Activated T-helper 2 cell treated with anti-CD3 and anti-CD28 coated beads, Interferon-gamma antibody, Interleukin-2, Interleukin-4, amounts not matched to agents 10 μg/mL and 5 μg/mL and 100 μg/mL, durations not matched to agents 14 hours and 24 hours and 36 hours (primary cell): Measurements from ENCODE around the gene SPX. TPM values are rescaled to one million over a fixed set of nuclear protein-coding genes. Genes with fewer than 3 reads are reported as not detected.

Source experiments
- DNase-seq: peaks from one replicate; pipeline ENCODE4 v3.0.0; 2021; ENCODE audit warnings: low spot score
- H3K27ac Mint-ChIP-seq: one replicate; pipeline ENCODE4 v1.8.0; 2021; ENCODE audit warnings: mixed read lengths
- H3K27me3 Mint-ChIP-seq: one replicate; pipeline ENCODE4 v1.8.0; 2021; ENCODE audit warnings: low read depth, mixed read lengths
- H3K36me3 Mint-ChIP-seq: one replicate; pipeline ENCODE4 v1.8.0; 2021; ENCODE audit warnings: low read depth, mixed read lengths
- H3K4me1 Mint-ChIP-seq: one replicate; pipeline ENCODE4 v1.8.0; 2021; ENCODE audit warnings: low read depth, mixed read lengths
- H3K4me3 Mint-ChIP-seq: one replicate; pipeline ENCODE4 v1.8.0; 2021; ENCODE audit warnings: low read depth, mild to moderate bottlenecking, moderate library complexity, mixed read lengths
- H3K9me3 Mint-ChIP-seq: one replicate; pipeline ENCODE4 v1.8.0; 2021; ENCODE audit warnings: mixed read lengths
- intact Hi-C: fragments of 100-400 bp; cut with micrococcal nuclease; formaldehyde crosslinking; loops from one replicate; pipeline ENCODE4 v1.15.1; 2023
- total RNA-seq: library from RNA; stranded (reverse); gene quantifications from 2 replicates; pipeline ENCODE4 v1.2.3, GENCODE V29; 2022

The SPX gene, protein sequence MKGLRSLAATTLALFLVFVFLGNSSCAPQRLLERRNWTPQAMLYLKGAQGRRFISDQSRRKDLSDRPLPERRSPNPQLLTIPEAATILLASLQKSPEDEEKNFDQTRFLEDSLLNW
- total RNA-seq, result 1.1 and 1.6 TPM in 2 replicates

DNA sequence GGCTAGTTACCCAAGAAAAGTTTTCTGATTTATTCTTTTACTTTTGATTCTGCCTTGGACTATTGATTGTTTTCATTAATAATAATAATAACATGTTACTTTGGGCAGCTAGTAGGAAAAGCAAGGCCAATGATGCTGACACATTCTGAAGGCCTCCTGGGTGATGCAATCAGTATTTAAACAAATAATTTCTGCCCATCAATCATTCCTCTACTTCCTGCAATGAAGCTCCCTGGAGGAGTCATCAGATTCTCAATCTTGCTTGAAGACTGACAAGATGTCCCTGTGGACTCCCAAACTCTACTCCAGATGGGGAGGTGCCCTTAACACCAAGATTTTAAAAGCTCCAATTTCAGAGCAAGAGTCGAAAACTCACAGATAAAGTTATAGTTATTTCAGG lies at the start of gene SPX:
Gene SPX (plus strand): TSS at position 244 of the 400 bp plus-strand sequence. CDS start 177 bp downstream, outside the sequence.
- DNase-seq, result no peak
- no peaks in the 10 kb centered on the region for H3K36me3 Mint-ChIP-seq
- peaks cover 25% of the 10 kb centered on the region for H3K27me3 Mint-ChIP-seq
- H3K9me3 Mint-ChIP-seq, result peaks cover 5% of the 10 kb centered on the region
- H3K4me3 Mint-ChIP-seq, result peak within 1 kb of the TSS; percentile 80
- peaks cover 8% of the 10 kb centered on the region for H3K4me1 Mint-ChIP-seq
- peak within 1 kb of the TSS; percentile 48 for H3K27ac Mint-ChIP-seq
- intact Hi-C loops, result loop anchor here (5.0 kb wide), 1 partner anchor 36 kb away; no protein-coding TSS in a partner anchor

DNA sequence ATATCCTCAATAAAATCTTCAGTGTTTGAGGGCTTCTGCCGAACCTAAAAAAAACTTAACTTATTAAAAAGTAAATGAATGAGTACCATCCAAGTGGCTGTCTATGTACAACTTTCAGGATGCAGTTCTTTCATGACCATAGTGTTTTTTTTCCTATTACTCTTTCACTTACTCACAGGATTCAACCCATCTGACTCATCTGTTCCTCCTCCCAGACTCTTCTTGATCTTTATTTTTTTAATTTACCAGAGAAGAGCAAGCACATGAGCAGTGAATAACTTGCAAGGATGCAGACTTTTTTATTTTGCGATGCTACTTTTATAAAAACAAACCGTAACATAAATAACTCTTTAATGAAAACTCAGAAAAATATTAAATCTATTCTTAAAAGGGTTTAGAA lies 49.1 kb upstream of the SPX start:
- H3K4me3 Mint-ChIP-seq, result no peak overlapping the region
- no peaks in the 10 kb centered on the region for H3K27me3 Mint-ChIP-seq
- H3K4me1 Mint-ChIP-seq, result peaks cover 26% of the 10 kb centered on the region
- no peaks in the 10 kb centered on the region for H3K9me3 Mint-ChIP-seq
- no peak for DNase-seq
- peak overlapping the region; percentile 74 for H3K27ac Mint-ChIP-seq
- intact Hi-C loops, result loop anchor here (1.0 kb wide), 1 partner anchor 21 kb away; no protein-coding TSS in a partner anchor
- H3K36me3 Mint-ChIP-seq, result peaks cover 47% of the 10 kb centered on the region

DNA sequence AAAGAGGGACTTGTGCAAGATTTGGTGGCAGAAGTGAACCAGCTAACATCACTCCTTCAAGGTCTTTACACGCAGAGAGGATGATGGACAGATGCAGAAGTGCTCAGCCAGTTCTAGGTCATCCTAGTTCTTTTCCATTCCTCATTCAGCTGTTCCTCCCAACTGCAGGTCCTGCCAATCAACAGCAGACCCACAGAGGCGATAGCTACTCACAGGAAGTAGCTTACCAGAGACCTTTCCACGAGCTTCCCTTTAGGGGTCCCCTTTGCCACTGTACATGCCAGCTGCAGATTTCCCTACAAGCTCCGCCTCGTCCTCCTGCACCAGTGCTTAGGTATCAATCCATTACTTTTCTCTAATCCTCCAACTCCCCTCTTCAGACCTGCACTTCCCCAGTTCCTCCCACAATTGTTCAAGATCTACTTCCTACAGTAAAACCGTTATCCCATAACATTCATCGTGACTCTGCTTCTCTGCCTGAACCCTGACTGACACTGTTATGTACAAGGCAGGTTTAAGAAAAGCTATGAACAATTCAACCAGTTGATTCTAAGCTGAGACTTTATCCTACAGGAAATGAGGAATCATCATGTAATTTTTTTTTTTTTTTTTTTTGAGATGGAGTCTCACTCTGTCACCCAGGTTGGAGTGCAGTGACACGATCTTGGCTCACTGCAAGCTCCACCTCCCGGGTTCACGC lies 47.2 kb upstream of the SPX start:
- H3K4me1 Mint-ChIP-seq, result peaks cover 24% of the 10 kb centered on the region
- no peaks in the 10 kb centered on the region for H3K9me3 Mint-ChIP-seq
- intact Hi-C loops, result no loop called here
- H3K27me3 Mint-ChIP-seq, result no peaks in the 10 kb centered on the region
- no peak overlapping the region for H3K27ac Mint-ChIP-seq
- H3K4me3 Mint-ChIP-seq, result no peak overlapping the region
- no peak for DNase-seq
- peaks cover 37% of the 10 kb centered on the region for H3K36me3 Mint-ChIP-seq

DNA sequence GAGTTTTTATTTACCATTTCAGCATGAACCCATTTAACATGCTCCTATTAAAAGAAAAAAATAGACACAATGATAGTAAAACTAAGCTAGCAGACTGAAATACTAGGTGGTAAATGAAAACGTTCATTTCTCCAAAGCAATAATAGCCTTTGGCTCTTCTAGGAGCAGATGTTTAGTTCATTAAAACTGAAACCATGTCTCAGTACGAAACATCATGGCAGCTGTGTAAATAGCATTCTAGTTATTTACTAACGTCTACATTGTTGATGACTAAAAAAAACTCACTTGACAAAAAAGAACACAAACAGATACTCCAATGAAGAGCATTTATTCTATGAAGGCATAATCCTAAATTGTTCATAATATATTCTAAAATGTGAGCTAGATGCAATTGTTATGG lies 42.6 kb upstream of the SPX start:
- intact Hi-C loops, result no loop called here
- Mint-ChIP-seq H3K36me3 (peaks cover 28% of the 10 kb centered on the region), H3K27me3 (no peaks in the 10 kb centered on the region), H3K4me3 (no peak overlapping the region), H3K4me1 (peaks cover 10% of the 10 kb centered on the region), H3K9me3 (no peaks in the 10 kb centered on the region), H3K27ac (no peak overlapping the region)
- no peak for DNase-seq

DNA sequence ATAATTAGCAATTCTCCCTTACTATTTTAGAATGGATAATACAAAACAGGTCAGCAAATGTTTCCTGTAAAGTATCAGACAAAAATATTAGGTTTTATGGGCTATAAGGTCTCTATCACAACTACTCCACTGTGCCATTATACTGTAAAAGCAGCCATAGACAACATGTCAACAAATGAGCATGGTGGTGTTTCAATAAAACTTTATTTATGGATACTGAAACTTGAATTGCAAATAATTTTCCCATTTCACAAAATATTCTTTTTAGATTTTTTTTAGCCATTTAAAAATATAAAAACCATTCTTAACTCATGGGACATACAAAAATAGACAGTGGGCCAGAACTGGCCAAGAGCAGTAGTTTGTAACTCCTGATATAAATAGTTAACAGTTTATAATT lies 40.1 kb upstream of the SPX start:
- intact Hi-C loops, result no loop called here
- Mint-ChIP-seq H3K9me3 (no peaks in the 10 kb centered on the region), H3K27me3 (no peaks in the 10 kb centered on the region), H3K27ac (no peak overlapping the region), H3K4me3 (no peak overlapping the region), H3K36me3 (peaks cover 48% of the 10 kb centered on the region), H3K4me1 (peaks cover 18% of the 10 kb centered on the region)
- DNase-seq, result no peak

DNA sequence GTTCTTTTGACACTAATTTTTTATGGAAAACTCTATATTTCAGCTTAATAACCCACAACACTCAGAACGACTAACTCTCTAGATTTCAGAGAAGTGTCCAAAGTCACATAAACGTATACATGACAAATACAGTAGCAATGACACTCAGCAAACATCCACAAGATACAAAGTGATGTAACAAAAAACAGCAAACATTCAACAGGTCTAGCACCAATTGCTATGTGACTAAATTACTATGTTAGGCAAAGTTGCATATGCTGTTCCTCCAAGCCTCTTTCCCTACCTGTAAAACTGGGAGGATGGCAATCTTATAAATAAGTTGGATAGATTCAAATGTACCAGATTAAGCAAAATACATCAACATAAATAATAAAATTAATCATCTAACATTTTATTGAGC lies 26.3 kb upstream of the SPX start:
- H3K36me3 Mint-ChIP-seq, result peaks cover 58% of the 10 kb centered on the region
- peak overlapping the region; percentile 26 for H3K27ac Mint-ChIP-seq
- no peak for DNase-seq
- H3K27me3 Mint-ChIP-seq, result no peaks in the 10 kb centered on the region
- H3K4me3 Mint-ChIP-seq, result no peak overlapping the region
- intact Hi-C loops, result loop anchor here (2.0 to 10.0 kb wide), 3 partner anchors 61 to 1125 kb away; partner anchors contain the start of gene ETNK1
- H3K4me1 Mint-ChIP-seq, result peaks cover 36% of the 10 kb centered on the region
- H3K9me3 Mint-ChIP-seq, result no peaks in the 10 kb centered on the region

DNA sequence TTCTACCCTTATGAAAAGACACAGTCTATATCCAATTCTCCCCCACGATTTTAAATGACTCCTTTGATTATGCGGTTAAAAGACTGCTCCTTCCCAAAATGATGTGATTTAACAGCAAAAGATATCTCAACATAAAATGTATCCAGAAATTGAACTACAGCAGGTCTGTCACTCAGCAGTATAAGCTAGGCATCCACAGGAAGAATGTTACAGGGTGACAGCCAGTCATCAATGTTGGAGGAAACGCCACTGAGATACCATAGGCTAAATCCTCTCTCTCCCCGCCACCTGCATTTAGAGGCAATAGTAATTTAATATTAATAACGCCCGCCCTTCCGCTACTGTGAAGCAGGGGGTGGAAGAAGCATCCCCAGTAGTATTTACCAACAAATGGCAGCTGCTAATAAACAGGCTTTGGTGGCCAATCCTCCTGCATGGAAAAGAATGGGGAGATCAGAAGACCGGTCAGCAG lies 25.3 kb upstream of the SPX start:
- Mint-ChIP-seq H3K27ac (no peak overlapping the region), H3K27me3 (no peaks in the 10 kb centered on the region), H3K4me1 (peaks cover 42% of the 10 kb centered on the region), H3K9me3 (no peaks in the 10 kb centered on the region), H3K4me3 (no peak overlapping the region), H3K36me3 (peaks cover 50% of the 10 kb centered on the region)
- no peak for DNase-seq
- intact Hi-C loops, result loop anchor here (1.0 to 10.0 kb wide), 7 partner anchors 8 to 1124 kb away; partner anchors contain the start of genes ETNK1 and PYROXD1

DNA sequence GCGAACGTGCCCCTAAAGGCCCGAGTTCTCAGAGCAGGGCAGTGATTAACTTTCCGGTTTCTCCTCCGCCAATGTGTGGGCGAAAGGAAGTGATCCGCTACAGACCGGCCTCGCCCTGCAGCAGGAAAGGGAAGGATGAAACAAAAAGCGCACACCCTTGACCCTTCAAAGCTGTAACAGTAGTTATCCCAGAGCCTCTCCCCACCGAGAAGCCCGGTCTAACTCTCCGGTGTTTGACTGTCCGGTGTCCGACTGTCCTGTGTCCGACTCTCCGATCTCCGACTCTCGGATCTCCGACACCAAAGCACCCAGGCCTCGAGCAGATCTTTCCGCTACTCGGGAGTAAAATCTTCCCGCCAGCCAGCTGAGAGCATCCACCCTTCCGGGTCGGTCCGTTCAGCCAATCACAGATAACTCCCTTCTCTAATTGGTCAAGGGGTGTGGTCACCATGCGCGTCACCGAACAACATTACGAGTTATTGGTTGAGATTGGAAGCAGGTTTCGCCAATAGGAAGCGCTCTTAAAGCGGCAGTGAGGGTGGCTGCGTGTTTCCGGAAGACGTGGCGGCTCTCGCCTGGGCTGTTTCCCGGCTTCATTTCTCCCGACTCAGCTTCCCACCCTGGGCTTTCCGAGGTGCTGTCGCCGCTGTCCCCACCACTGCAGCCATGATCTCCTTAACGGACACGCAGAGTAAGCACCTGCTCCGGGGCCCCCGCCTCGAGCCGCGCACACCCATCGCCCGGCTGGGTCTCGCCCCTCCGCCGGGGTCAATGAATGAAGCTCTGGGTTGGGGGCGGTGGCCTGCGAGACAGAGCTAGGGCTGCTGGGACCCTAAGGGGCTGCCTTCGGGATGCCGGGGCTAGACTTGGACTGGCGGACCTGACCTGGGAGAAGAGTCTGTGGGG lies 24.6 kb upstream of the SPX start, which contains the start of the genes GOLT1B and RECQL:
Gene GOLT1B (plus strand): TSS at position 532 of the 906 bp plus-strand sequence. CDS start 135 bp downstream, at position 667.
Gene RECQL (minus strand): TSS at position 378 of the 906 bp plus-strand sequence. CDS start 2,065 bp downstream, outside the sequence.
- peaks cover 45% of the 10 kb centered on the region for H3K4me1 Mint-ChIP-seq
- peak; percentile 91 for DNase-seq
- H3K27ac Mint-ChIP-seq, result no peak within 1 kb of the TSS
- H3K4me3 Mint-ChIP-seq, result no peak within 1 kb of the TSS
- no peaks in the 10 kb centered on the region for H3K9me3 Mint-ChIP-seq
- intact Hi-C loops, result loop anchor here (1.0 to 10.0 kb wide), 8 partner anchors 8 to 1123 kb away; partner anchors contain the start of genes ETNK1, LDHB and PYROXD1
- H3K27me3 Mint-ChIP-seq, result no peaks in the 10 kb centered on the region
- H3K36me3 Mint-ChIP-seq, result peaks cover 43% of the 10 kb centered on the region

DNA sequence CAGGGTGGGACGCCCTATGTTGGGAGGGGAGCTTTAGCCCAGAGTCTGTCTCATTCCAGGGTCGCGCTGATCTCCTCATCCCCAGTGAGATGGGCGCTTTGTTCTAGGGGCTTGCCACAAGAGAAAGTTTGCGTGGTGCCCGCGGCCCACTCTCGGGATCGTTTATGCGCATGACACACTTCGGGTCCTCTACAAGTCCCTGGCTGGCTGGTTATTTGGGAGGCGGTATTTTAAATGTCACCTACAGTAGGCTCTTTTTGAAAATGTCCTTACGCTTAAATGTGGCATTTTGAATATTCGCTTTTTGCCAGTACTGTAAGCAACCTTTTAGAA lies 24.0 kb upstream of the SPX start:
- Mint-ChIP-seq H3K4me3 (no peak overlapping the region), H3K4me1 (peaks cover 41% of the 10 kb centered on the region), H3K9me3 (no peaks in the 10 kb centered on the region), H3K27me3 (no peaks in the 10 kb centered on the region), H3K36me3 (peaks cover 37% of the 10 kb centered on the region), H3K27ac (no peak overlapping the region)
- DNase-seq, result peak; percentile 24
- intact Hi-C loops, result loop anchor here (1.0 to 10.0 kb wide), 3 partner anchors 140 to 1123 kb away; partner anchors contain the start of genes ETNK1 and LDHB

DNA sequence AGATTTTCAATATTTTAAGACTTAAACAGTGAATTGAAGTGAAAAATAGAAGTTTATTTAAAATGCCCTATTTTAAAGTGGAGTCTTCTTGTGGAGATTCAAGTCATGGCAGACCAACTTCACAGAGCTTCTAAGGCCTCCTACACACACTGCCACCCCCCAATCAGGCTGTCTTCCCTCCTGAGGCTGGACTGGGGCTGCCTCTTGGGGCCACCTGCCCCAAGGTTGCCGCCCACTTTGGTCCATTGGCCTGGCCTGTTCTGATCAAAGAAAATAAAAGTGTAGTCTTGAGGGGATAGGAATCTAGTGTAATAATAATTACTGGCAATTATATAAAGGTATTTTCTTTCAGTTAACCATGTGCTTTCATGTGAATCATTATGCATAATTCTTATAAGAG lies 23.2 kb upstream of the SPX start:
- H3K9me3 Mint-ChIP-seq, result no peaks in the 10 kb centered on the region
- no peak overlapping the region for H3K27ac Mint-ChIP-seq
- no peaks in the 10 kb centered on the region for H3K27me3 Mint-ChIP-seq
- peaks cover 35% of the 10 kb centered on the region for H3K36me3 Mint-ChIP-seq
- DNase-seq, result no peak
- H3K4me3 Mint-ChIP-seq, result no peak overlapping the region
- intact Hi-C loops, result loop anchor here (1.0 to 10.0 kb wide), 3 partner anchors 139 to 1122 kb away; partner anchors contain the start of genes ETNK1 and LDHB
- H3K4me1 Mint-ChIP-seq, result peaks cover 44% of the 10 kb centered on the region

DNA sequence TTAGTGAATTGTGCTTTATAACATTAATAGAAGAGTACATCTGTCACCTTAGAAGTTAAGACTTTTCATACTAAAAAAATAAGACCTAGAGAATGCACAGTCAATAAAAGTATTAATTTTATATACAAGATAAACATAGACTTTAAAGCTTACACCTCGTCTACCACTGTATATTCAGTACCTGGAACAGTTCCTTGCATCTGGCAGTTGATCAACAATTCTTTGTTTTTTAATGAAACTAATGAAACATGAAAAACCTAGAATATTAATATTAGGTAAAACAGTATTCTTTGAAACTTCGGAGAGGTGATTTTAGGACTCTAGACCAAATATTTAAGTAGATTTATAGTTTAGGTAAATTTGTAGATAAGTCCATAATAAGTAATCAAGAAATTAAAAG lies 20.2 kb upstream of the SPX start:
- Mint-ChIP-seq H3K9me3 (no peaks in the 10 kb centered on the region), H3K4me1 (peaks cover 50% of the 10 kb centered on the region), H3K27ac (no peak overlapping the region), H3K36me3 (peaks cover 43% of the 10 kb centered on the region), H3K27me3 (no peaks in the 10 kb centered on the region), H3K4me3 (no peak overlapping the region)
- no peak for DNase-seq
- intact Hi-C loops, result loop anchor here (5.0 to 10.0 kb wide), 2 partner anchors 171 to 1119 kb away; partner anchors contain the start of gene ETNK1

DNA sequence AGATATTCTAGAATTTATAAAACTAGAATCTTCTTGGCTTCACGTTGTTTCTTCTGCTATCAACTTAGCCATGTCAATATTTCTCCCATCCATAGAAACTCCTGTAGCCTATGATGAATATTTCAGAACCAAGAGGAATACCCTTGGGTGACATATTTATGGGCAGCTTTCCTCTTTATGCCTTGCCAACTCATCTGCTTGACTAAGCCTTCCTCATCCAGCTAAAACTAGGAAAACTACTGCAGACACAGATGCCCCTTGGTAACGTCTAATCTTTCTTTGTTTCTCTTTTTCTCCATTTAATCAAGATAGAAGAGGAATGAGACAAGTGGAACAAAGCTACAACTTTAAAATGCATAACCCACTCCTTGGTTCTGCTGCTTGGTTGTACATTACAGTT lies 18.2 kb upstream of the SPX start:
- H3K4me1 Mint-ChIP-seq, result peaks cover 51% of the 10 kb centered on the region
- no peak for DNase-seq
- H3K9me3 Mint-ChIP-seq, result no peaks in the 10 kb centered on the region
- H3K4me3 Mint-ChIP-seq, result no peak overlapping the region
- H3K36me3 Mint-ChIP-seq, result peaks cover 52% of the 10 kb centered on the region
- H3K27me3 Mint-ChIP-seq, result no peaks in the 10 kb centered on the region
- intact Hi-C loops, result loop anchor here (5.0 to 10.0 kb wide), 2 partner anchors 169 to 1117 kb away; partner anchors contain the start of gene ETNK1
- no peak overlapping the region for H3K27ac Mint-ChIP-seq
